Measurements from ENCODE around the gene FIGLA. TPM values are rescaled to one million over a fixed set of nuclear protein-coding genes. Genes with fewer than 3 reads are reported as not detected.

Gene FIGLA
- total and polyA plus RNA-seq, 2 experiments from 2014 or later = not detected

DNA sequence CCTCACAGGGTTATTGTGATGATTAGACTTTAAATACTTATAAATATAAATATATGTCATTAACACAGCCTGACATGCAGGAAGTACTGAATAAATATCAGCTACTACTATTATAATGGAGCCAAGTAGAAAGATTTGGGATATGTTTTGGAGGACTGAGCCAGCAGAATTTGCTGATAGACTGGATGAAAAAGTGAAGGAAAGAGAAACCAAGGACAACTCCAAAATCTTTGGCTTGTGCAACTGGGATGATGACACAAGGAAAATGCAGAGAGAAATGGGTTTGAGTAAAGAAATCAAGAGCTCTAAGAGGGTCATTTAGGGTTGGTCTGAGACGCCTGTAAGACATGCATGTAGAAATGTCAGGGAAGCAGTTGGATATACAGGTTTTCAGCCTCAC lies 38.0 kb downstream of the FIGLA start:
- Mint-ChIP-seq H3K27ac (no peak overlapping the region), H3K27me3 (ENCODE audit: insufficient read depth, low read depth, poor library complexity) (peaks cover 4% of the 10 kb centered on the region), H3K4me1 (peaks cover 49% of the 10 kb centered on the region), H3K36me3 (ENCODE audit: low read depth) (peaks cover 12% of the 10 kb centered on the region), H3K9me3 (no peaks in the 10 kb centered on the region), H3K4me3 (no peak overlapping the region)
- Histone ChIP-seq H3K4me3 (no peak overlapping the region), H4K20me1 (replicated peaks; ENCODE audit: insufficient read depth) (peaks cover 96% of the 10 kb centered on the region), H3K4me1 (ENCODE audit: insufficient read depth) (peaks cover 70% of the 10 kb centered on the region), H3F3A (replicated peaks; ENCODE audit: low read depth) (no peaks in the 10 kb centered on the region), H2AFZ (no peak overlapping the region), H3K36me3 (ENCODE audit: insufficient read depth) (no peaks in the 10 kb centered on the region), H3K9me2 (ENCODE audit: insufficient read depth) (0 out of 2 replicates have a peak, but pooled peaks cover 3% of the 10 kb centered on the region), H3K27me3 (ENCODE audit: insufficient read depth) (no peaks in the 10 kb centered on the region), H3K79me2 (replicated peaks; ENCODE audit: insufficient read depth) (peaks cover 100% of the 10 kb centered on the region), H3K4me2 (no peak overlapping the region; the same call in 1 of the 2 replicates), H3K27ac (ENCODE audit: low read depth) (no peak overlapping the region)
- DNase-seq (ENCODE audit: low spot score) (no peak), ATAC-seq (no peak)
- TF ChIP-seq EZH2phosphoT487 (IDR thresholded peaks at IDR 0.05; ENCODE audit: unreplicated experiment) = no peak
- TF ChIP-seq, protein P1, sequence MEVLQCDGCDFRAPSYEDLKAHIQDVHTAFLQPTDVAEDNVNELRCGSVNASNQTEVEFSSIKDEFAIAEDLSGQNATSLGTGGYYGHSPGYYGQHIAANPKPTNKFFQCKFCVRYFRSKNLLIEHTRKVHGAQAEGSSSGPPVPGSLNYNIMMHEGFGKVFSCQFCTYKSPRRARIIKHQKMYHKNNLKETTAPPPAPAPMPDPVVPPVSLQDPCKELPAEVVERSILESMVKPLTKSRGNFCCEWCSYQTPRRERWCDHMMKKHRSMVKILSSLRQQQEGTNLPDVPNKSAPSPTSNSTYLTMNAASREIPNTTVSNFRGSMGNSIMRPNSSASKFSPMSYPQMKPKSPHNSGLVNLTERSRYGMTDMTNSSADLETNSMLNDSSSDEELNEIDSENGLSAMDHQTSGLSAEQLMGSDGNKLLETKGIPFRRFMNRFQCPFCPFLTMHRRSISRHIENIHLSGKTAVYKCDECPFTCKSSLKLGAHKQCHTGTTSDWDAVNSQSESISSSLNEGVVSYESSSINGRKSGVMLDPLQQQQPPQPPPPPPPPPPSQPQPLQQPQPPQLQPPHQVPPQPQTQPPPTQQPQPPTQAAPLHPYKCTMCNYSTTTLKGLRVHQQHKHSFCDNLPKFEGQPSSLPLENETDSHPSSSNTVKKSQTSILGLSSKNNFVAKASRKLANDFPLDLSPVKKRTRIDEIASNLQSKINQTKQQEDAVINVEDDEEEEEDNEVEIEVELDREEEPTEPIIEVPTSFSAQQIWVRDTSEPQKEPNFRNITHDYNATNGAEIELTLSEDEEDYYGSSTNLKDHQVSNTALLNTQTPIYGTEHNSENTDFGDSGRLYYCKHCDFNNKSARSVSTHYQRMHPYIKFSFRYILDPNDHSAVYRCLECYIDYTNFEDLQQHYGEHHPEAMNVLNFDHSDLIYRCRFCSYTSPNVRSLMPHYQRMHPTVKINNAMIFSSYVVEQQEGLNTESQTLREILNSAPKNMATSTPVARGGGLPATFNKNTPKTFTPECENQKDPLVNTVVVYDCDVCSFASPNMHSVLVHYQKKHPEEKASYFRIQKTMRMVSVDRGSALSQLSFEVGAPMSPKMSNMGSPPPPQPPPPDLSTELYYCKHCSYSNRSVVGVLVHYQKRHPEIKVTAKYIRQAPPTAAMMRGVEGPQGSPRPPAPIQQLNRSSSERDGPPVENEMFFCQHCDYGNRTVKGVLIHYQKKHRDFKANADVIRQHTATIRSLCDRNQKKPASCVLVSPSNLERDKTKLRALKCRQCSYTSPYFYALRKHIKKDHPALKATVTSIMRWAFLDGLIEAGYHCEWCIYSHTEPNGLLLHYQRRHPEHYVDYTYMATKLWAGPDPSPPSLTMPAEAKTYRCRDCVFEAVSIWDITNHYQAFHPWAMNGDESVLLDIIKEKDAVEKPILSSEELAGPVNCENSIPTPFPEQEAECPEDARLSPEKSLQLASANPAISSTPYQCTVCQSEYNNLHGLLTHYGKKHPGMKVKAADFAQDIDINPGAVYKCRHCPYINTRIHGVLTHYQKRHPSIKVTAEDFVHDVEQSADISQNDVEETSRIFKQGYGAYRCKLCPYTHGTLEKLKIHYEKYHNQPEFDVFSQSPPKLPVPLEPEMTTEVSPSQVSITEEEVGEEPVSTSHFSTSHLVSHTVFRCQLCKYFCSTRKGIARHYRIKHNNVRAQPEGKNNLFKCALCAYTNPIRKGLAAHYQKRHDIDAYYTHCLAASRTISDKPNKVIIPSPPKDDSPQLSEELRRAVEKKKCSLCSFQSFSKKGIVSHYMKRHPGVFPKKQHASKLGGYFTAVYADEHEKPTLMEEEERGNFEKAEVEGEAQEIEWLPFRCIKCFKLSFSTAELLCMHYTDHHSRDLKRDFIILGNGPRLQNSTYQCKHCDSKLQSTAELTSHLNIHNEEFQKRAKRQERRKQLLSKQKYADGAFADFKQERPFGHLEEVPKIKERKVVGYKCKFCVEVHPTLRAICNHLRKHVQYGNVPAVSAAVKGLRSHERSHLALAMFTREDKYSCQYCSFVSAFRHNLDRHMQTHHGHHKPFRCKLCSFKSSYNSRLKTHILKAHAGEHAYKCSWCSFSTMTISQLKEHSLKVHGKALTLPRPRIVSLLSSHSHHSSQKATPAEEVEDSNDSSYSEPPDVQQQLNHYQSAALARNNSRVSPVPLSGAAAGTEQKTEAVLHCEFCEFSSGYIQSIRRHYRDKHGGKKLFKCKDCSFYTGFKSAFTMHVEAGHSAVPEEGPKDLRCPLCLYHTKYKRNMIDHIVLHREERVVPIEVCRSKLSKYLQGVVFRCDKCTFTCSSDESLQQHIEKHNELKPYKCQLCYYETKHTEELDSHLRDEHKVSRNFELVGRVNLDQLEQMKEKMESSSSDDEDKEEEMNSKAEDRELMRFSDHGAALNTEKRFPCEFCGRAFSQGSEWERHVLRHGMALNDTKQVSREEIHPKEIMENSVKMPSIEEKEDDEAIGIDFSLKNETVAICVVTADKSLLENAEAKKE (CRISPR knock-in tag; IDR thresholded peaks at IDR 0.05) = no peak

DNA sequence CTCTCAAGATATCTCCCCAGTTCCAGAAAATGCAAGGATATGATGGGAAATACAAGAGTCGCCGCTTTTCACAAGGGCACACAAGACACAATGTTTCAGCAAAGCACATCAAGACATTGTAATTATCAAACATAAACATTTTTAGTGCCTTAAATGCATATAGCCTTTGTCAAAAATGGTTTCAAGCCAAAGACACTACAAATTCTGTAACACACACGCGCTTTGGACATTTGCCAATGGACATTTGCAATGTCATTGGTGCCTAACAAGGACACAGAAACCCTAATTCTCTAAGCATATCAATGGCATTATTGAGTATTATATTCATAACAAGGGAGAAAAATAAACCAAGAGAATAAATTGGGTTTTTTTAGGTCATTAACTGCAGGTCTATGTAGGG lies 38.6 kb downstream of the FIGLA start:
- Histone ChIP-seq H3K4me3 (no peak overlapping the region), H4K20me1 (replicated peaks; ENCODE audit: insufficient read depth) (peaks cover 95% of the 10 kb centered on the region), H3K27ac (ENCODE audit: low read depth) (no peak overlapping the region), H2AFZ (no peak overlapping the region), H3K4me2 (no peak overlapping the region; the same call in 1 of the 2 replicates), H3K27me3 (ENCODE audit: insufficient read depth) (no peaks in the 10 kb centered on the region), H3K79me2 (replicated peaks; ENCODE audit: insufficient read depth) (peaks cover 100% of the 10 kb centered on the region), H3K9me2 (ENCODE audit: insufficient read depth) (0 out of 2 replicates have a peak, but pooled peaks cover 3% of the 10 kb centered on the region), H3K4me1 (ENCODE audit: insufficient read depth) (peaks cover 66% of the 10 kb centered on the region), H3F3A (replicated peaks; ENCODE audit: low read depth) (no peaks in the 10 kb centered on the region), H3K36me3 (ENCODE audit: insufficient read depth) (no peaks in the 10 kb centered on the region)
- no peaks in the 10 kb centered on the region for H3K9me3 Mint-ChIP-seq
- no peak overlapping the region for H3K27ac Mint-ChIP-seq
- H3K36me3 Mint-ChIP-seq (ENCODE audit: low read depth) = peaks cover 14% of the 10 kb centered on the region
- ATAC-seq (no peak), DNase-seq (ENCODE audit: low spot score) (no peak)
- TF ChIP-seq ZNF114 (CRISPR knock-in tag; IDR thresholded peaks at IDR 0.05) = no peak
- H3K4me3 Mint-ChIP-seq = no peak overlapping the region
- H3K27me3 Mint-ChIP-seq (ENCODE audit: insufficient read depth, low read depth, poor library complexity) = peaks cover 4% of the 10 kb centered on the region
- H3K4me1 Mint-ChIP-seq = peaks cover 49% of the 10 kb centered on the region

Data from GM23338 (cell line).